ENCODE measurements around the gene VRK2. TPM values are rescaled to one million over a fixed set of nuclear protein-coding genes. Genes with fewer than 3 reads are reported as not detected.

VRK2 gene
- total RNA-seq, 1 experiment from 2014 or later = 33.0 TPM

- ATAC-seq (no peak), DNase-seq (ENCODE audit: low read depth, low spot score) (no peak)
- no TSS peak for BruUV-seq (replicated peaks)
- Histone ChIP-seq H3K36me3 (ENCODE audit: control insufficient read depth in 1 of 2, insufficient read depth in 2 of 2, low read length in 2 of 2) (no peaks in the 10 kb centered on the region), H3K27me3 (ENCODE audit: insufficient read depth, low read length) (no peaks in the 10 kb centered on the region), H3K9me3 (ENCODE audit: control insufficient read depth in 1 of 2, insufficient read depth in 1 of 2, low read depth in 1 of 2, low read length in 2 of 2) (0 out of 4 replicates have a peak, but pooled peaks cover 4 to 6% of the 10 kb centered on the region in 2 experiments), H3K9ac (ENCODE audit: low read length) (no peak overlapping the region), H3K79me2 (ENCODE audit: insufficient read depth, low read length) (no peaks in the 10 kb centered on the region), H3K4me3 (replicated peaks in 1 of 2; ENCODE audit: low read depth in 1 of 2, low read length in 2 of 2) (no peak overlapping the region), H3K4me2 (ENCODE audit: low read length) (no peak overlapping the region), H4K20me1 (ENCODE audit: insufficient read depth) (no peaks in the 10 kb centered on the region), H2AFZ (ENCODE audit: low read depth, low read length, poor library complexity, severe bottlenecking) (no peak overlapping the region), H3K27ac (ENCODE audit: low read depth, low read length) (no peak overlapping the region), H3K4me1 (ENCODE audit: control insufficient read depth in 1 of 2, insufficient read depth in 2 of 2, low read length in 2 of 2) (peaks cover 0 to 4% of the 10 kb centered on the region in 2 experiments; a peak in 3 of 4 replicates), H3K9me2 (ENCODE audit: insufficient read depth) (no peaks in the 10 kb centered on the region)
- intact Hi-C loops (cut with micrococcal nuclease) = no loop called here
- no peak for TF ChIP-seq TCF7L2 (IDR thresholded peaks at IDR 0.05; ENCODE audit: borderline replicate concordance, extremely low read depth, insufficient read depth, insufficient read length)
- TF ChIP-seq SRF (IDR thresholded peaks at IDR 0.05; ENCODE audit: low read depth) = no peak
- TF ChIP-seq EGR1 (IDR thresholded peaks at IDR 0.05; ENCODE audit: low read depth) = no peak
- no peak for TF ChIP-seq YY1 (IDR thresholded peaks at IDR 0.05; ENCODE audit: extremely low read depth, insufficient replicate concordance, low read depth, low read length)
- TF ChIP-seq MAX (IDR thresholded peaks at IDR 0.05) = no peak
- TF ChIP-seq CBX3 (IDR thresholded peaks at IDR 0.05; ENCODE audit: low read depth) = no peak
- no peak for TF ChIP-seq JUND (IDR thresholded peaks at IDR 0.05)
- no peak for TF ChIP-seq SP1 (IDR thresholded peaks at IDR 0.05; ENCODE audit: low read depth)
- TF ChIP-seq POLR2A (IDR thresholded peaks at IDR 0.05; ENCODE audit: borderline replicate concordance, extremely low read depth, insufficient read depth, insufficient read length) = no peak
- no peak for TF ChIP-seq ZBTB33 (IDR thresholded peaks at IDR 0.05; ENCODE audit: extremely low read depth, insufficient replicate concordance, low read length)
- TF ChIP-seq REST (IDR thresholded peaks at IDR 0.05; ENCODE audit: low read depth) = no peak
- no peak for TF ChIP-seq SIN3A (IDR thresholded peaks at IDR 0.05; ENCODE audit: low read depth)
- RAD21 ChIA-PET (ENCODE audit: low non-redundant PET in 1 of 2, low total read pairs in 2 of 2, uncharacterized antibody in 2 of 2, unreplicated experiment in 2 of 2) = no interaction called here
- CTCF ChIA-PET = no interaction called here
- POLR2A ChIA-PET = no interaction called here
These were observed 27.4 kb upstream of the VRK2 start for GRCh38 chr2:58019229-58019628.
